K562 (cell line): ENCODE data around the gene ZNF837. TPM values are rescaled to one million over a fixed set of nuclear protein-coding genes. Genes with fewer than 3 reads are reported as not detected.
A peak's percentile ranks its signal among the peaks of the same experiment; 100 is the strongest.

Source experiments
- ARID4B ChIP-seq: sonication (generic); formaldehyde crosslinking; IDR thresholded peaks from 2 replicates; pipeline ENCODE4 v1.8.0; 2022; ENCODE audit warnings: mild to moderate bottlenecking, missing genetic modification reagents
- GTF2A2 ChIP-seq: IDR thresholded peaks from 2 replicates; pipeline ENCODE4 v1.6.1; 2016; ENCODE audit warnings: mild to moderate bottlenecking, missing genetic modification characterization, missing compliant biosample characterization
- GTF2F1 ChIP-seq: IDR thresholded peaks from 2 replicates; pipeline ENCODE4 v1.6.1; 2011; ENCODE audit warnings: low read depth, low read length, improper control_type of control experiment
- HDAC8 ChIP-seq: fragments of 450-650 bp; IDR thresholded peaks from 2 replicates; pipeline ENCODE4 v1.6.1; 2016; ENCODE audit warnings: mild to moderate bottlenecking, missing genetic modification characterization, moderate library complexity, missing compliant biosample characterization
- HMBOX1 ChIP-seq: sonication (generic); IDR thresholded peaks from 2 replicates; pipeline ENCODE4 v1.6.1; 2016
- HNRNPL ChIP-seq: fragments of 200-400 bp; formaldehyde crosslinking; IDR thresholded peaks from 2 replicates; pipeline ENCODE4 v1.6.1; 2017; ENCODE audit warnings: low read depth, mild to moderate bottlenecking, low read length
- NR2C2 ChIP-seq, 2 experiments: fragments of 200-800 bp in 1 of 2; sonication (Bioruptor generic) in 1 of 2; sonication (generic) in 1 of 2; formaldehyde crosslinking in 1 of 2; IDR thresholded peaks; 2 replicates each; pipeline versions ENCODE4 v1.6.1 to v1.8.0; 2016 to 2022; ENCODE audit warnings: mild to moderate bottlenecking in 1 of 2, missing compliant biosample characterization in 1 of 2, missing genetic modification characterization in 1 of 2, missing genetic modification reagents in 1 of 2
- RFX7 ChIP-seq: fragments of 250-450 bp; sonication (Bioruptor Pico); IDR thresholded peaks from 2 replicates; pipeline ENCODE4 v1.5.1; 2021; ENCODE audit warnings: mild to moderate bottlenecking
- TGIF2 ChIP-seq: sonication (generic); formaldehyde crosslinking; IDR thresholded peaks from 2 replicates; pipeline ENCODE4 v1.8.1; 2022; ENCODE audit warnings: mild to moderate bottlenecking, missing genetic modification reagents, moderate library complexity
- ZNF212 ChIP-seq: fragments of 450-650 bp; formaldehyde crosslinking; IDR thresholded peaks from 2 replicates; pipeline ENCODE4 v1.4.0; 2020; ENCODE audit warnings: mild to moderate bottlenecking
- ZNF239 ChIP-seq: fragments of 250-450 bp; sonication (Bioruptor Pico); IDR thresholded peaks from 2 replicates; pipeline ENCODE4 v1.4.0; 2020; ENCODE audit warnings: mild to moderate bottlenecking
- ZNF699 ChIP-seq: fragments of 250-450 bp; sonication (Bioruptor Pico); IDR thresholded peaks from 2 replicates; pipeline ENCODE4 v1.8.0; 2021; ENCODE audit warnings: mild to moderate bottlenecking, moderate library complexity; ENCODE audit not compliant: insufficient replicate concordance
- polyA plus RNA-seq, 8 experiments: library from polyadenylated mRNA; depleted of rRNA in 4 of 8; stranded (reverse) in 5 of 8; unstranded in 3 of 8; fragments of >200 nt; fragmentation: Nextera tagmentation in 2 of 8; fragmentation: Illumina TruSeq in 1 of 8; extraction: Ambion mirVana in 2 of 8; extraction: Trizol in 1 of 8; gene quantifications; 2 replicates each; pipeline versions ENCODE4 v1.2.1 to v1.2.3, GENCODE V29; 2011 to 2014; ENCODE audit warnings: inconsistent platforms in 1 of 8, missing spikeins in 1 of 8
- total RNA-seq, 7 experiments: library from RNA; depleted of rRNA in 6 of 7; stranded (reverse); fragments of >200 nt in 6 of 7; fragmentation: Illumina TruSeq in 2 of 7; extraction: Trizol in 2 of 7; gene quantifications; 2 replicates each; pipeline versions ENCODE4 v1.2.1 to v1.2.3, GENCODE V29; 2011 to 2021; ENCODE audit warnings: low replicate concordance in 1 of 7
- TF ChIP-seq, protein P1 (sequence below): fragments of 450-650 bp; IDR thresholded peaks from 2 replicates; pipeline ENCODE4 v1.7.1; 2018; ENCODE audit warnings: mild to moderate bottlenecking, low read depth; ENCODE audit not compliant: partially characterized antibody
- TF ChIP-seq, protein P2 (sequence below): IDR thresholded peaks from 3 replicates; pipeline ENCODE4 v1.6.1; 2011; ENCODE audit warnings: borderline replicate concordance, mild to moderate bottlenecking; ENCODE audit not compliant: insufficient read length, insufficient read depth

Gene ZNF837
- total and polyA plus RNA-seq, 9 of the 15 experiments (the other 6 are each of a cell fraction or from before 2014, with no cell fraction given) = 0.11 to 2.1 (median 0.57) TPM; not detected in 4

- TF ChIP-seq ARID4B = peak; percentile 23; the same call in 1 of the 2 replicates
- TF ChIP-seq, protein P1, sequence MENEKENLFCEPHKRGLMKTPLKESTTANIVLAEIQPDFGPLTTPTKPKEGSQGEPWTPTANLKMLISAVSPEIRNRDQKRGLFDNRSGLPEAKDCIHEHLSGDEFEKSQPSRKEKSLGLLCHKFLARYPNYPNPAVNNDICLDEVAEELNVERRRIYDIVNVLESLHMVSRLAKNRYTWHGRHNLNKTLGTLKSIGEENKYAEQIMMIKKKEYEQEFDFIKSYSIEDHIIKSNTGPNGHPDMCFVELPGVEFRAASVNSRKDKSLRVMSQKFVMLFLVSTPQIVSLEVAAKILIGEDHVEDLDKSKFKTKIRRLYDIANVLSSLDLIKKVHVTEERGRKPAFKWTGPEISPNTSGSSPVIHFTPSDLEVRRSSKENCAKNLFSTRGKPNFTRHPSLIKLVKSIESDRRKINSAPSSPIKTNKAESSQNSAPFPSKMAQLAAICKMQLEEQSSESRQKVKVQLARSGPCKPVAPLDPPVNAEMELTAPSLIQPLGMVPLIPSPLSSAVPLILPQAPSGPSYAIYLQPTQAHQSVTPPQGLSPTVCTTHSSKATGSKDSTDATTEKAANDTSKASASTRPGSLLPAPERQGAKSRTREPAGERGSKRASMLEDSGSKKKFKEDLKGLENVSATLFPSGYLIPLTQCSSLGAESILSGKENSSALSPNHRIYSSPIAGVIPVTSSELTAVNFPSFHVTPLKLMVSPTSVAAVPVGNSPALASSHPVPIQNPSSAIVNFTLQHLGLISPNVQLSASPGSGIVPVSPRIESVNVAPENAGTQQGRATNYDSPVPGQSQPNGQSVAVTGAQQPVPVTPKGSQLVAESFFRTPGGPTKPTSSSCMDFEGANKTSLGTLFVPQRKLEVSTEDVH = peak; percentile 67
- TF ChIP-seq NR2C2 (CRISPR knock-in tag; IDR thresholded peaks at IDR 0.05) = 0 out of 2 replicates have a peak, but pooled peaks have one; percentile 18
- TF ChIP-seq NR2C2 (tag; IDR thresholded peaks at IDR 0.05) = peak; percentile 23; the same call in 1 of the 2 replicates
- TF ChIP-seq TGIF2 (CRISPR knock-in tag) = no peak
- no peak for TF ChIP-seq HMBOX1
- no peak for TF ChIP-seq HDAC8
- TF ChIP-seq, protein P2, sequence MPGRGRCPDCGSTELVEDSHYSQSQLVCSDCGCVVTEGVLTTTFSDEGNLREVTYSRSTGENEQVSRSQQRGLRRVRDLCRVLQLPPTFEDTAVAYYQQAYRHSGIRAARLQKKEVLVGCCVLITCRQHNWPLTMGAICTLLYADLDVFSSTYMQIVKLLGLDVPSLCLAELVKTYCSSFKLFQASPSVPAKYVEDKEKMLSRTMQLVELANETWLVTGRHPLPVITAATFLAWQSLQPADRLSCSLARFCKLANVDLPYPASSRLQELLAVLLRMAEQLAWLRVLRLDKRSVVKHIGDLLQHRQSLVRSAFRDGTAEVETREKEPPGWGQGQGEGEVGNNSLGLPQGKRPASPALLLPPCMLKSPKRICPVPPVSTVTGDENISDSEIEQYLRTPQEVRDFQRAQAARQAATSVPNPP = no peak
- TF ChIP-seq ZNF239 (CRISPR knock-in tag) = no peak
- no peak for TF ChIP-seq GTF2A2 (tag)
- 0 out of 2 replicates have a peak, but pooled peaks have one; percentile 77 for TF ChIP-seq GTF2F1
- TF ChIP-seq ZNF212 (CRISPR knock-in tag) = no peak
- no peak for TF ChIP-seq HNRNPL
- no peak for TF ChIP-seq RFX7
- TF ChIP-seq ZNF699 = no peak
Observed at GRCh38 chr19:58400916-58401839, 20.3 kb upstream of the ZNF837 start (continued).
